WTC11 (cell line): ENCODE data around the gene GRPEL2. TPM values are rescaled to one million over a fixed set of nuclear protein-coding genes. Genes with fewer than 3 reads are reported as not detected.
A peak's percentile ranks its signal among the peaks of the same experiment; 100 is the strongest.

ENCODE experiments used
- ATF1 ChIP-seq: sonication (generic); formaldehyde crosslinking; IDR thresholded peaks from 2 replicates; pipeline ENCODE4 v1.8.1; 2023; ENCODE audit warnings: mild to moderate bottlenecking, moderate library complexity, missing genetic modification reagents
- ATF6 ChIP-seq: sonication (generic); formaldehyde crosslinking; IDR thresholded peaks from 2 replicates; pipeline ENCODE4 v1.8.1; 2023; ENCODE audit warnings: mild to moderate bottlenecking, missing genetic modification reagents
- CTCF ChIP-seq: fragments of 200-600 bp; IDR thresholded peaks from 2 replicates; pipeline ENCODE4 v1.8.0; 2022; ENCODE audit warnings: antibody characterized with exemption
- E2F5 ChIP-seq: sonication (generic); formaldehyde crosslinking; IDR thresholded peaks from 2 replicates; pipeline ENCODE4 v1.8.1; 2022; ENCODE audit warnings: mild to moderate bottlenecking, moderate library complexity, missing genetic modification reagents
- FOXJ3 ChIP-seq: sonication (generic); formaldehyde crosslinking; IDR thresholded peaks from 2 replicates; pipeline ENCODE4 v1.9.0; 2021; ENCODE audit warnings: missing genetic modification reagents, mild to moderate bottlenecking, borderline replicate concordance
- FOXK1 ChIP-seq: sonication (generic); formaldehyde crosslinking; IDR thresholded peaks from 2 replicates; pipeline ENCODE4 v1.8.0; 2022; ENCODE audit warnings: mild to moderate bottlenecking, moderate library complexity, missing genetic modification reagents
- FOXP1 ChIP-seq: sonication (generic); formaldehyde crosslinking; IDR thresholded peaks from 2 replicates; pipeline ENCODE4 v1.8.0; 2022; ENCODE audit warnings: missing genetic modification reagents, mild to moderate bottlenecking, moderate library complexity, borderline replicate concordance
- GABPB1 ChIP-seq: sonication (generic); formaldehyde crosslinking; IDR thresholded peaks from 2 replicates; pipeline ENCODE4 v1.8.1; 2023; ENCODE audit warnings: mild to moderate bottlenecking, missing genetic modification reagents
- HMGA2 ChIP-seq: fragments of 250-450 bp; sonication (Bioruptor Pico); IDR thresholded peaks from 2 replicates; pipeline ENCODE4 v1.4.0; 2021; ENCODE audit warnings: mild to moderate bottlenecking, moderate library complexity
- JUN ChIP-seq: sonication (generic); formaldehyde crosslinking; IDR thresholded peaks from 2 replicates; pipeline ENCODE4 v1.8.0; 2023; ENCODE audit warnings: mild to moderate bottlenecking, missing genetic modification reagents
- MAX ChIP-seq: sonication (generic); formaldehyde crosslinking; IDR thresholded peaks from 2 replicates; pipeline ENCODE4 v1.8.0; 2022; ENCODE audit warnings: mild to moderate bottlenecking, missing genetic modification reagents
- MXD4 ChIP-seq: fragments of 250-450 bp; sonication (Bioruptor Pico); IDR thresholded peaks from 2 replicates; pipeline ENCODE4 v1.8.0; 2021; ENCODE audit warnings: mild to moderate bottlenecking, moderate library complexity, borderline replicate concordance
- NR3C1 ChIP-seq: sonication (generic); formaldehyde crosslinking; conservative IDR thresholded peaks from 2 replicates; pipeline ENCODE4 v1.8.1; 2023; ENCODE audit warnings: low read depth, mild to moderate bottlenecking, missing genetic modification reagents
- RORB ChIP-seq: fragments of 250-450 bp; sonication (Bioruptor Pico); IDR thresholded peaks from 2 replicates; pipeline ENCODE4 v1.9.0; 2021; ENCODE audit warnings: mild to moderate bottlenecking
- SMAD4 ChIP-seq: sonication (generic); formaldehyde crosslinking; IDR thresholded peaks from 2 replicates; pipeline ENCODE4 v1.8.0; 2022; ENCODE audit warnings: mild to moderate bottlenecking, missing genetic modification reagents
- STAT6 ChIP-seq: sonication (generic); formaldehyde crosslinking; conservative IDR thresholded peaks from 2 replicates; pipeline ENCODE4 v1.8.1; 2023; ENCODE audit warnings: mild to moderate bottlenecking, low read depth, missing genetic modification reagents, moderate library complexity
- ZNF219 ChIP-seq: sonication (generic); formaldehyde crosslinking; IDR thresholded peaks from 2 replicates; pipeline ENCODE4 v1.8.0; 2023; ENCODE audit warnings: missing genetic modification reagents, mild to moderate bottlenecking, borderline replicate concordance
- ZNF416 ChIP-seq: fragments of 250-450 bp; sonication (Bioruptor Pico); IDR thresholded peaks from 2 replicates; pipeline ENCODE4 v1.9.0; 2021; ENCODE audit warnings: mild to moderate bottlenecking, inconsistent platforms
- ZNF423 ChIP-seq: fragments of 250-450 bp; sonication (Bioruptor Pico); IDR thresholded peaks from 2 replicates; pipeline ENCODE4 v2.1.2; 2022; ENCODE audit warnings: mild to moderate bottlenecking, moderate library complexity
- total RNA-seq: library from RNA; stranded (reverse); gene quantifications from 3 replicates; pipeline ENCODE4 v1.2.3, GENCODE V29; 2021
- TF ChIP-seq, protein P1 (sequence below): sonication (generic); formaldehyde crosslinking; IDR thresholded peaks from 2 replicates; pipeline ENCODE4 v1.8.1; 2023; ENCODE audit warnings: mild to moderate bottlenecking, moderate library complexity, missing genetic modification reagents
- TF ChIP-seq, protein P2 (sequence below): sonication (generic); formaldehyde crosslinking; IDR thresholded peaks from 2 replicates; pipeline ENCODE4 v1.8.0; 2022; ENCODE audit warnings: mild to moderate bottlenecking, missing genetic modification reagents
- TF ChIP-seq, protein P3 (sequence below): sonication (generic); formaldehyde crosslinking; IDR thresholded peaks from 2 replicates; pipeline ENCODE4 v1.8.1; 2022; ENCODE audit warnings: low read depth, missing genetic modification reagents, borderline replicate concordance
- TF ChIP-seq, protein P4 (sequence below): fragments of 250-450 bp; sonication (Bioruptor Pico); conservative IDR thresholded peaks from 2 replicates; pipeline ENCODE4 v1.9.0; 2021; ENCODE audit warnings: mild to moderate bottlenecking

Gene GRPEL2
- total RNA-seq, 1 experiment from 2014 or later: 48.6 TPM

GRCh38 chr5:149357370-149358293 is 12.3 kb downstream of the GRPEL2 start, which contains the start of gene PCYOX1L (continued):
- TF ChIP-seq, protein P1, sequence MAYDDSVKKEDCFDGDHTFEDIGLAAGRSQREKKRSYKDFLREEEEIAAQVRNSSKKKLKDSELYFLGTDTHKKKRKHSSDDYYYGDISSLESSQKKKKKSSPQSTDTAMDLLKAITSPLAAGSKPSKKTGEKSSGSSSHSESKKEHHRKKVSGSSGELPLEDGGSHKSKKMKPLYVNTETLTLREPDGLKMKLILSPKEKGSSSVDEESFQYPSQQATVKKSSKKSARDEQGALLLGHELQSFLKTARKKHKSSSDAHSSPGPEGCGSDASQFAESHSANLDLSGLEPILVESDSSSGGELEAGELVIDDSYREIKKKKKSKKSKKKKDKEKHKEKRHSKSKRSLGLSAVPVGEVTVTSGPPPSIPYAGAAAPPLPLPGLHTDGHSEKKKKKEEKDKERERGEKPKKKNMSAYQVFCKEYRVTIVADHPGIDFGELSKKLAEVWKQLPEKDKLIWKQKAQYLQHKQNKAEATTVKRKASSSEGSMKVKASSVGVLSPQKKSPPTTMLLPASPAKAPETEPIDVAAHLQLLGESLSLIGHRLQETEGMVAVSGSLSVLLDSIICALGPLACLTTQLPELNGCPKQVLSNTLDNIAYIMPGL (CRISPR knock-in tag): 0 out of 2 replicates have a peak, but pooled peaks have one; percentile 76
- TF ChIP-seq ZNF219 (CRISPR knock-in tag) (no peak), MXD4 (CRISPR knock-in tag) (no peak), RORB (no peak), NR3C1 (CRISPR knock-in tag) (0 out of 2 replicates have a peak, but pooled peaks have one; percentile 35), FOXJ3 (CRISPR knock-in tag) (no peak), GABPB1 (CRISPR knock-in tag) (0 out of 2 replicates have a peak, but pooled peaks have one; percentile 8), HMGA2 (CRISPR knock-in tag) (no peak), STAT6 (CRISPR knock-in tag) (0 out of 2 replicates have a peak, but pooled peaks have one; percentile 81), ZNF423 (no peak), MAX (CRISPR knock-in tag) (peak; percentile 45; the same call in 1 of the 2 replicates), ATF6 (CRISPR knock-in tag) (no peak), ZNF416 (no peak), CTCF (no peak), FOXP1 (CRISPR knock-in tag) (peak; percentile 73; the same call in 1 of the 2 replicates), ATF1 (CRISPR knock-in tag) (no peak), SMAD4 (CRISPR knock-in tag) (no peak), E2F5 (CRISPR knock-in tag) (peak; percentile 84; the same call in 1 of the 2 replicates), FOXK1 (CRISPR knock-in tag) (peak; percentile 16; the same call in 1 of the 2 replicates), JUN (no peak)
- TF ChIP-seq, protein P2, sequence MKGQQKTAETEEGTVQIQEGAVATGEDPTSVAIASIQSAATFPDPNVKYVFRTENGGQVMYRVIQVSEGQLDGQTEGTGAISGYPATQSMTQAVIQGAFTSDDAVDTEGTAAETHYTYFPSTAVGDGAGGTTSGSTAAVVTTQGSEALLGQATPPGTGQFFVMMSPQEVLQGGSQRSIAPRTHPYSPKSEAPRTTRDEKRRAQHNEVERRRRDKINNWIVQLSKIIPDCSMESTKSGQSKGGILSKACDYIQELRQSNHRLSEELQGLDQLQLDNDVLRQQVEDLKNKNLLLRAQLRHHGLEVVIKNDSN (CRISPR knock-in tag): peak; percentile 35; the same call in 1 of the 2 replicates
- TF ChIP-seq, protein P3, sequence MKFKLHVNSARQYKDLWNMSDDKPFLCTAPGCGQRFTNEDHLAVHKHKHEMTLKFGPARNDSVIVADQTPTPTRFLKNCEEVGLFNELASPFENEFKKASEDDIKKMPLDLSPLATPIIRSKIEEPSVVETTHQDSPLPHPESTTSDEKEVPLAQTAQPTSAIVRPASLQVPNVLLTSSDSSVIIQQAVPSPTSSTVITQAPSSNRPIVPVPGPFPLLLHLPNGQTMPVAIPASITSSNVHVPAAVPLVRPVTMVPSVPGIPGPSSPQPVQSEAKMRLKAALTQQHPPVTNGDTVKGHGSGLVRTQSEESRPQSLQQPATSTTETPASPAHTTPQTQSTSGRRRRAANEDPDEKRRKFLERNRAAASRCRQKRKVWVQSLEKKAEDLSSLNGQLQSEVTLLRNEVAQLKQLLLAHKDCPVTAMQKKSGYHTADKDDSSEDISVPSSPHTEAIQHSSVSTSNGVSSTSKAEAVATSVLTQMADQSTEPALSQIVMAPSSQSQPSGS (CRISPR knock-in tag): no peak
- TF ChIP-seq, protein P4, sequence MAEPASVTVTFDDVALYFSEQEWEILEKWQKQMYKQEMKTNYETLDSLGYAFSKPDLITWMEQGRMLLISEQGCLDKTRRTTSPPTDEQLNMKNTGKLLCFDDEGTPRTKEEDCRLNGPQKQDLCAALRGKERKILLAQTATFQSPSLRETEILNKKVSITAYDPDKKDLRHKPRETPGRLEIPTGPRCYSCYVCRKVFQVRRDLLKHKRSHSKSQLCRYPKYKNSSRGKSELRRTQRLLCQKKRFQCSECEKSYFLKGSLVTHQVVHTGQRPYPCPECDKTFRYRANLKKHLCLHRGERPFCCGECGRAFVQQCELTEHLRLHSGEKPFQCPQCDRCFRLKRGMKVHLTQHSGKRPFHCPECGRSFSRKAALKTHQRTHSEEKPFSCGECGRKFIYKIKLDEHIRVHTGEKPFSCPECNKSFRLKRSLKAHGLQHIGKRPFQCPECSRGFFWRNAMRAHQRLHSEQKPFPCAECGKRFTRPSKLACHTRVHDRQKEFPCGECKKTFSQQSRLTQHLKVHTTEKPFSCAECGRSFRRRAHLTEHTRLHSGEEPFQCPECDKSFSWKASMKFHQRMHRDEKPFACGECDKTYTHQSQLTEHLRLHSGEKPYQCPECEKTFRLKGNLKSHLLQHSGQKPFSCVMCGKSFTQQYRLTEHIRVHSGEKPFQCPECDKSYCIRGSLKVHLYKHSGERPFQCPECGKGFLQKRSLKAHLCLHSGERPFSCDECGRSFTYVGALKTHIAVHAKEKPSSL (CRISPR knock-in tag): no peak
